Activated T-cell treated with anti-CD3 and anti-CD28 coated beads for 24 hours (primary cell): ENCODE data around the gene KCNJ12.
"Not testable (repeated sequence)": the region's sequence is repeated elsewhere in the genome, so short reads cannot be mapped to it uniquely, and the experiment has no call there.

Experiments used
- DNase-seq: peaks from one replicate; pipeline ENCODE4 v3.0.0-alpha.2; 2020; ENCODE audit warnings: low read depth

Gene KCNJ12

GRCh38 chr17:21387616-21388015 is 11.5 kb downstream of the KCNJ12 start:
- no peak for DNase-seq

GRCh38 chr17:21388066-21388465 is 11.9 kb downstream of the KCNJ12 start:
- DNase-seq, result no peak

GRCh38 chr17:21388944-21389343 is 12.8 kb downstream of the KCNJ12 start:
- DNase-seq, result no peak

GRCh38 chr17:21389394-21389793 is 13.2 kb downstream of the KCNJ12 start:
- no peak for DNase-seq

GRCh38 chr17:21390294-21390693 is 14.1 kb downstream of the KCNJ12 start:
- DNase-seq, result no peak

GRCh38 chr17:21392266-21392665 is 16.1 kb downstream of the KCNJ12 start:
- no peak for DNase-seq

- DNase-seq, result no peak
Observed at GRCh38 chr17:21394265-21394664, 18.1 kb downstream of the KCNJ12 start.

GRCh38 chr17:21395764-21396163 is 19.6 kb downstream of the KCNJ12 start:
- DNase-seq, result no peak

GRCh38 chr17:21396237-21396636 is 20.1 kb downstream of the KCNJ12 start:
- no peak for DNase-seq

GRCh38 chr17:21397341-21398190 is 21.4 kb downstream of the KCNJ12 start:
- DNase-seq, result no peak

GRCh38 chr17:21399474-21400186 is 23.5 kb downstream of the KCNJ12 start:
- DNase-seq, result no peak

GRCh38 chr17:21400187-21400569 is 24.0 kb downstream of the KCNJ12 start:
- not testable (repeated sequence) for DNase-seq

- DNase-seq, result no peak
Observed at GRCh38 chr17:21400816-21401593, 24.8 kb downstream of the KCNJ12 start.

- not testable (repeated sequence) for DNase-seq
Observed at GRCh38 chr17:21402166-21402571, 26.0 kb downstream of the KCNJ12 start.

- DNase-seq, result not testable (repeated sequence)
Observed at GRCh38 chr17:21402926-21403325, 26.8 kb downstream of the KCNJ12 start.

- DNase-seq, result not testable (repeated sequence)
Observed at GRCh38 chr17:21404106-21404505, 27.9 kb downstream of the KCNJ12 start.

- DNase-seq, result not testable (repeated sequence)
Observed at GRCh38 chr17:21404539-21404938, 28.4 kb downstream of the KCNJ12 start.

- DNase-seq, result not testable (repeated sequence)
Observed at GRCh38 chr17:21404956-21405731, 29.0 kb downstream of the KCNJ12 start.

GRCh38 chr17:21405904-21406400 is 29.8 kb downstream of the KCNJ12 start:
- DNase-seq, result not testable (repeated sequence)

- not testable (repeated sequence) for DNase-seq
Observed at GRCh38 chr17:21406616-21407404, 30.7 kb downstream of the KCNJ12 start.

- not testable (repeated sequence) for DNase-seq
Observed at GRCh38 chr17:21407752-21408151, 31.6 kb downstream of the KCNJ12 start.
